ENCODE data around the gene RABGAP1L. TPM values are rescaled to one million over a fixed set of nuclear protein-coding genes. Genes with fewer than 3 reads are reported as not detected.

RABGAP1L gene
- polyA plus RNA-seq, 1 donor (not counting 4 experiments of a cell fraction or from before 2014, with no cell fraction given), result 24.2 TPM

DNA sequence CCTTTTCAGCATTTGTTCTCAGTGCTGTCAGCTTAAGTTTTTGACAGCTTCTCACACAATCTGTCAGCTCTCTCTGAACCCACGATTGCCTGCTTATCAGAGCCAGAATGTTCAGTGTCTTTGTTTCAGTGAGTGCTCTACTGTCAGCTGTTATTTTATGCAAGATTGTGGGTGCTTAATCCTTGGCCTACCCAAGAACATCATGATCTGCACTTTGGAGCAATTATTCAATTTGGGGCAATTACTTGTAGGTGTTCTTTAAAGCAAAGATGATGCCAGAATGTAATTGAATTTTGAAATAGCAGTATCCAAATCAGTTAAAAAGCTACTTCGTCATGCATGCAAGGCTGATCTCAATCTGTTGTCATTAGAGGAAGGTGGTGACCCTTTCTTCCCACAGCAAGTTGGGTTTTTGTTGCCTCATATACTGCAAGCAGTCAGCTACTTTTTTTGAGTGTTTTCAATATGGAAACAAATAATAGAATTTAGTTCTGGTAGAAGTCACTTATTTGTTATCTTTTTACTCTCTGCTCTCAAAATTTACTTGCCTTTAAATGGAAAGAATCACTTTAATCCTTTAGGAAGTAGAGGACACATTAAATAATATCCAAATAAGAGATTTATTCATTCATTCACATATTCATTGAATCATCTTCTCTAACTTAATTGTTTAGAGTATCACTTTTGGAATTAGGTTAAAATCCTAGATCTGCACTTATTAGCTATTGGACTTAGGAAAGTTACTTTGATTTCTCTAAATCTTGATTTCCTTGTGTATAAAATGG lies 586.9 kb downstream of the RABGAP1L start:
- TF ChIP-seq, protein P1, sequence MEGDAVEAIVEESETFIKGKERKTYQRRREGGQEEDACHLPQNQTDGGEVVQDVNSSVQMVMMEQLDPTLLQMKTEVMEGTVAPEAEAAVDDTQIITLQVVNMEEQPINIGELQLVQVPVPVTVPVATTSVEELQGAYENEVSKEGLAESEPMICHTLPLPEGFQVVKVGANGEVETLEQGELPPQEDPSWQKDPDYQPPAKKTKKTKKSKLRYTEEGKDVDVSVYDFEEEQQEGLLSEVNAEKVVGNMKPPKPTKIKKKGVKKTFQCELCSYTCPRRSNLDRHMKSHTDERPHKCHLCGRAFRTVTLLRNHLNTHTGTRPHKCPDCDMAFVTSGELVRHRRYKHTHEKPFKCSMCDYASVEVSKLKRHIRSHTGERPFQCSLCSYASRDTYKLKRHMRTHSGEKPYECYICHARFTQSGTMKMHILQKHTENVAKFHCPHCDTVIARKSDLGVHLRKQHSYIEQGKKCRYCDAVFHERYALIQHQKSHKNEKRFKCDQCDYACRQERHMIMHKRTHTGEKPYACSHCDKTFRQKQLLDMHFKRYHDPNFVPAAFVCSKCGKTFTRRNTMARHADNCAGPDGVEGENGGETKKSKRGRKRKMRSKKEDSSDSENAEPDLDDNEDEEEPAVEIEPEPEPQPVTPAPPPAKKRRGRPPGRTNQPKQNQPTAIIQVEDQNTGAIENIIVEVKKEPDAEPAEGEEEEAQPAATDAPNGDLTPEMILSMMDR (optimal IDR thresholded peaks at IDR 0.05 in 1 of 3, IDR thresholded peaks at IDR 0.05 in 1 of 3, conservative IDR thresholded peaks at IDR 0.05 in 1 of 3; ENCODE audit: extremely low read depth in 1 of 3, insufficient read depth in 2 of 3, low read length in 3 of 3), result no peak
- TF ChIP-seq EZH2 (IDR thresholded peaks at IDR 0.05; ENCODE audit: low read length), result no peak
- Histone ChIP-seq H3K4me3 (ENCODE audit: control insufficient read depth in 2 of 3, extremely low read depth in 1 of 3, insufficient read depth in 2 of 3, low read depth in 1 of 3, low read length in 3 of 3) (no peak overlapping the region), H3K79me2 (ENCODE audit: control insufficient read depth, insufficient read depth, low read length) (no peaks in the 10 kb centered on the region), H2AFZ (ENCODE audit: control insufficient read depth, low read length) (no peak overlapping the region), H4K20me1 (ENCODE audit: control insufficient read depth, extremely low read depth, insufficient read depth, low read length) (no peaks in the 10 kb centered on the region), H3K9ac (ENCODE audit: control insufficient read depth, extremely low read depth, insufficient read depth, low read length) (no peak overlapping the region), H3K27ac (ENCODE audit: control insufficient read depth, insufficient read depth, low read length) (no peak overlapping the region), H3K4me2 (ENCODE audit: control insufficient read depth, extremely low read depth, insufficient read depth, low read depth, low read length) (no peak overlapping the region), H3K36me3 (ENCODE audit: control insufficient read depth in 2 of 2, extremely low read depth in 1 of 2, insufficient read depth in 2 of 2, low read length in 2 of 2) (no peaks in the 10 kb centered on the region), H3K4me1 (ENCODE audit: control insufficient read depth, extremely low read depth, insufficient read depth, low read length) (no peaks in the 10 kb centered on the region), H3K27me3 (ENCODE audit: control insufficient read depth, extremely low read depth, insufficient read depth, low read length) (no peaks in the 10 kb centered on the region), H3K9me3 (ENCODE audit: control insufficient read depth, low read depth, low read length) (no peaks in the 10 kb centered on the region), H3K9me1 (ENCODE audit: control insufficient read depth, extremely low read depth, insufficient read depth, low read length) (no peaks in the 10 kb centered on the region)
- dilution Hi-C loops (cut with MboI; ENCODE audit: extremely low pct_ligation_motif_present, low sequenced_read_pairs), result loop anchor here (25.0 kb wide), 1 partner anchor 484 kb away; no protein-coding TSS in a partner anchor
- FAIRE-seq (no peak), DNase-seq (ENCODE audit: low read depth, low spot score) (no peak)

DNA sequence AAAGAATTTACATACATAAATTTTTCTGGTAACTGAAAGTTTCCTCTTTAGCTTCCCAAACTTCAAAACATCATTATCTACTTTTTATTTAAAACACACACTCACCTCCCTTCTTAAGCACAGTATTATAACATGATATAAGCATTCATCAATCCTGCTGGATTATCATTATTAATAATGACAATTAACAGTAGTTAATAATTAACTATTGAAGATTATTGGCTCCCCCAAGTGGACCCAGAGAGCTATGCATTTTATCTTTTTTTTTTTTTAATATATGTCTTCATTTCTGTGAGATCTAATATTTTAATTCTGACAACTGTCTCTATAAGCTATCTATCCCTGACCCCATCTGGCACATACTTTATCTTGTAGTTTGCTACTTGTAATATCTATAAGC lies 588.3 kb downstream of the RABGAP1L start:
- no peak for FAIRE-seq
- no peak overlapping the region for H3K9ac ChIP-seq (ENCODE audit: control insufficient read depth, extremely low read depth, insufficient read depth, low read length)

More for the DNA sequence above, 588.3 kb downstream of the RABGAP1L start:
- H3K9me1 ChIP-seq (ENCODE audit: control insufficient read depth, extremely low read depth, insufficient read depth, low read length), result no peaks in the 10 kb centered on the region
- no peaks in the 10 kb centered on the region for H3K27me3 ChIP-seq (ENCODE audit: control insufficient read depth, extremely low read depth, insufficient read depth, low read length)
- H4K20me1 ChIP-seq (ENCODE audit: control insufficient read depth, extremely low read depth, insufficient read depth, low read length), result no peaks in the 10 kb centered on the region
- no peak overlapping the region for H3K27ac ChIP-seq (ENCODE audit: control insufficient read depth, insufficient read depth, low read length)
- H3K36me3 ChIP-seq (ENCODE audit: control insufficient read depth in 2 of 2, extremely low read depth in 1 of 2, insufficient read depth in 2 of 2, low read length in 2 of 2), result no peaks in the 10 kb centered on the region
- DNase-seq (ENCODE audit: low read depth, low spot score), result no peak
- dilution Hi-C loops (cut with MboI; ENCODE audit: extremely low pct_ligation_motif_present, low sequenced_read_pairs), result loop anchor here (25.0 kb wide), 1 partner anchor 485 kb away; no protein-coding TSS in a partner anchor
- H3K4me1 ChIP-seq (ENCODE audit: control insufficient read depth, extremely low read depth, insufficient read depth, low read length), result no peaks in the 10 kb centered on the region
- no peak overlapping the region for H2AFZ ChIP-seq (ENCODE audit: control insufficient read depth, low read length)
- no peak overlapping the region for H3K4me2 ChIP-seq (ENCODE audit: control insufficient read depth, extremely low read depth, insufficient read depth, low read depth, low read length)
- H3K79me2 ChIP-seq (ENCODE audit: control insufficient read depth, insufficient read depth, low read length), result no peaks in the 10 kb centered on the region
- no peaks in the 10 kb centered on the region for H3K9me3 ChIP-seq (ENCODE audit: control insufficient read depth, low read depth, low read length)
- TF ChIP-seq, protein P1 (optimal IDR thresholded peaks at IDR 0.05 in 1 of 3, IDR thresholded peaks at IDR 0.05 in 1 of 3, conservative IDR thresholded peaks at IDR 0.05 in 1 of 3; ENCODE audit: extremely low read depth in 1 of 3, insufficient read depth in 2 of 3, low read length in 3 of 3), result peak in 1 of 3 experiments; percentile 4
- TF ChIP-seq EZH2 (IDR thresholded peaks at IDR 0.05; ENCODE audit: low read length), result no peak
- no peak overlapping the region for H3K4me3 ChIP-seq (ENCODE audit: control insufficient read depth in 2 of 3, extremely low read depth in 1 of 3, insufficient read depth in 2 of 3, low read depth in 1 of 3, low read length in 3 of 3)

All from keratinocyte (primary cell).